ENCODE data around the gene TRANK1.

GRCh38 chr3:36837089-36837488 is 107.8 kb downstream of the TRANK1 start:
- TF ChIP-seq CTCF (IDR thresholded peaks at IDR 0.05) (no peak), POLR2A (IDR thresholded peaks at IDR 0.05) (no peak), EP300 (IDR thresholded peaks at IDR 0.05) (no peak)
